Vagina (tissue), 2 donors: ENCODE data around the gene RGS19. TPM values are rescaled to one million over a fixed set of nuclear protein-coding genes. Genes with fewer than 3 reads are reported as not detected.

Source experiments
- DNase-seq, 2 donors: peaks; one replicate each; pipeline ENCODE4 v3.0.0-alpha.2; 2017; ENCODE audit errors: extremely low spot score in 2 of 2
- H3K27ac ChIP-seq: fragments of 200-600 bp; sonication (generic); one replicate; pipeline ENCODE4 v1.5.1; 2019
- H3K27me3 ChIP-seq: fragments of 200-600 bp; sonication (generic); one replicate; pipeline ENCODE4 v1.5.1; 2019
- H3K36me3 ChIP-seq, 2 donors: fragments of 200-600 bp; sonication (generic); one replicate each; pipeline ENCODE4 v1.5.1; 2017 to 2019
- H3K4me1 ChIP-seq: fragments of 200-600 bp; sonication (generic); one replicate; pipeline ENCODE4 v1.5.1; 2019
- H3K4me3 ChIP-seq, 2 donors: fragments of 200-600 bp; sonication (generic); 1 replicate in 1 of 2; 2 replicates in 1 of 2; pipeline ENCODE4 v1.5.1; 2016 to 2019
- H3K9me3 ChIP-seq: fragments of 200-600 bp; sonication (generic); one replicate; pipeline ENCODE4 v1.5.1; 2019
- CTCF ChIP-seq, 3 experiments: fragments of 450-650 bp in 2 of 3; fragments of 200-600 bp in 1 of 3; sonication (generic) in 1 of 3; IDR thresholded peaks; one replicate each; pipeline ENCODE4 v1.5.1; 2017 to 2019; ENCODE audit warnings: antibody characterized with exemption in 3 of 3, mild to moderate bottlenecking in 2 of 3, moderate library complexity in 2 of 3
- POLR2A ChIP-seq, 2 donors: fragments of 450-650 bp; IDR thresholded peaks; one replicate each; pipeline ENCODE4 v1.6.1; 2017; ENCODE audit warnings: antibody characterized with exemption in 2 of 2, mild to moderate bottlenecking in 2 of 2, moderate library complexity in 2 of 2
- POLR2AphosphoS5 ChIP-seq, 2 donors: sonication (generic); formaldehyde crosslinking; IDR thresholded peaks; one replicate each; pipeline ENCODE4 v1.9.0; 2017; ENCODE audit warnings: antibody characterized with exemption in 2 of 2, mild to moderate bottlenecking in 2 of 2, low read depth in 1 of 2; ENCODE audit not compliant: insufficient read depth in 1 of 2
- intact Hi-C: fragments of 100-400 bp; cut with DNase I; formaldehyde crosslinking; loops from one replicate; pipeline ENCODE4 v1.15.1; 2023
- total RNA-seq: library from RNA; depleted of rRNA; stranded (reverse); fragments of >200 nt; gene quantifications from one replicate; pipeline ENCODE4 v1.2.3, GENCODE V29; 2016

Gene RGS19
- total RNA-seq, 1 donor from 2014 or later: 20.6 TPM

GRCh38 chr20:64106981-64107735, 27.8 kb upstream of the RGS19 start, which contains the start of gene NPBWR2:
NPBWR2 (minus strand) TSS chr20:64107565; CDS start chr20:64106831, 734 bp downstream.
- H3K27me3 ChIP-seq: peaks cover 4% of the 10 kb centered on the region
- DNase-seq: no peak
- TF ChIP-seq POLR2AphosphoS5 (IDR thresholded peaks at IDR 0.05; ENCODE audit: insufficient read depth in 1 of 2, low read depth in 1 of 2): no peak
- no peak for TF ChIP-seq POLR2A (IDR thresholded peaks at IDR 0.05)
- TF ChIP-seq CTCF (IDR thresholded peaks at IDR 0.05): no peak
- intact Hi-C loops: no loop called here
- H3K9me3 ChIP-seq: no peaks in the 10 kb centered on the region
- peaks cover 5% of the 10 kb centered on the region for H3K4me1 ChIP-seq
- no peak within 1 kb of the TSS for H3K4me3 ChIP-seq
- H3K27ac ChIP-seq: no peak within 1 kb of the TSS
- no peaks in the 10 kb centered on the region for H3K36me3 ChIP-seq

- DNase-seq: no peak
- Histone ChIP-seq H3K27me3 (peaks cover 9% of the 10 kb centered on the region), H3K4me1 (peaks cover 10% of the 10 kb centered on the region), H3K27ac (no peak overlapping the region), H3K36me3 (no peaks in the 10 kb centered on the region), H3K4me3 (no peak overlapping the region), H3K9me3 (no peaks in the 10 kb centered on the region)
- no peak for TF ChIP-seq POLR2A (IDR thresholded peaks at IDR 0.05)
- no peak for TF ChIP-seq CTCF (IDR thresholded peaks at IDR 0.05)
- no peak for TF ChIP-seq POLR2AphosphoS5 (IDR thresholded peaks at IDR 0.05; ENCODE audit: insufficient read depth in 1 of 2, low read depth in 1 of 2)
- intact Hi-C loops: no loop called here
These were observed 27.2 kb upstream of the RGS19 start for GRCh38 chr20:64106435-64106961.

- Histone ChIP-seq H3K36me3 (no peaks in the 10 kb centered on the region), H3K9me3 (no peaks in the 10 kb centered on the region), H3K4me1 (peaks cover 10% of the 10 kb centered on the region), H3K27ac (no peak overlapping the region), H3K4me3 (no peak overlapping the region), H3K27me3 (peaks cover 9% of the 10 kb centered on the region)
- no peak for TF ChIP-seq CTCF (IDR thresholded peaks at IDR 0.05)
- TF ChIP-seq POLR2AphosphoS5 (IDR thresholded peaks at IDR 0.05; ENCODE audit: insufficient read depth in 1 of 2, low read depth in 1 of 2): no peak
- no peak for TF ChIP-seq POLR2A (IDR thresholded peaks at IDR 0.05)
- intact Hi-C loops: no loop called here
- no peak for DNase-seq
These were observed 26.6 kb upstream of the RGS19 start for GRCh38 chr20:64105846-64106434.

GRCh38 chr20:64104667-64105451, 25.5 kb upstream of the RGS19 start:
- Histone ChIP-seq H3K4me3 (no peak overlapping the region), H3K4me1 (peaks cover 10% of the 10 kb centered on the region), H3K36me3 (no peaks in the 10 kb centered on the region), H3K27ac (no peak overlapping the region), H3K9me3 (no peaks in the 10 kb centered on the region), H3K27me3 (peaks cover 9% of the 10 kb centered on the region)
- intact Hi-C loops: no loop called here
- TF ChIP-seq POLR2A (IDR thresholded peaks at IDR 0.05) (no peak), CTCF (IDR thresholded peaks at IDR 0.05) (no peak), POLR2AphosphoS5 (IDR thresholded peaks at IDR 0.05; ENCODE audit: insufficient read depth in 1 of 2, low read depth in 1 of 2) (no peak)
- no peak for DNase-seq
